Stomach (tissue), 9 donors: ENCODE data around the gene VTI1A. TPM values are rescaled to one million over a fixed set of nuclear protein-coding genes. Genes with fewer than 3 reads are reported as not detected.

ENCODE experiments used
- DNase-seq, 2 donors: peaks; one replicate each; pipeline versions ENCODE4 v3.0.0 to v3.0.0-alpha.2; 2013 to 2019
- H3K27ac ChIP-seq, 5 donors: fragments of 200-600 bp in 4 of 5; sonication (generic) in 4 of 5; one replicate each; pipeline ENCODE4 v1.5.1; 2013 to 2019; ENCODE audit warnings: mild to moderate bottlenecking in 1 of 5, moderate library complexity in 1 of 5
- H3K27me3 ChIP-seq, 3 donors: fragments of 200-600 bp; sonication (generic); one replicate each; pipeline ENCODE4 v1.5.1; 2017 to 2019; ENCODE audit warnings: mixed run types in 1 of 3
- H3K36me3 ChIP-seq, 4 donors: fragments of 200-600 bp; sonication (generic); 1 replicate in 3 of 4; 2 replicates in 1 of 4; pipeline ENCODE4 v1.5.1; 2016 to 2019
- H3K4me1 ChIP-seq, 4 donors: fragments of 200-600 bp; sonication (generic); one replicate each; pipeline ENCODE4 v1.5.1; 2016 to 2019
- H3K4me3 ChIP-seq, 4 donors: fragments of 200-600 bp; sonication (generic) in 3 of 4; one replicate each; pipeline ENCODE4 v1.5.1; 2016 to 2019; ENCODE audit warnings: mild to moderate bottlenecking in 1 of 4
- H3K9me3 ChIP-seq, 4 donors: fragments of 200-600 bp; sonication (generic); one replicate each; pipeline ENCODE4 v1.5.1; 2016 to 2019
- CTCF ChIP-seq, 7 experiments: fragments of 450-650 bp in 4 of 7; fragments of 200-600 bp in 3 of 7; sonication (generic) in 3 of 7; IDR thresholded peaks; one replicate each; pipeline ENCODE4 v1.5.1; 2016 to 2019; ENCODE audit warnings: antibody characterized with exemption in 7 of 7, control low read depth in 2 of 7, mild to moderate bottlenecking in 1 of 7
- EP300 ChIP-seq: sonication (generic); formaldehyde crosslinking; IDR thresholded peaks from one replicate; pipeline ENCODE4 v1.6.1; 2017; ENCODE audit warnings: antibody characterized with exemption
- POLR2A ChIP-seq, 4 donors: fragments of 450-650 bp; IDR thresholded peaks; one replicate each; pipeline ENCODE4 v1.6.1; 2016; ENCODE audit warnings: antibody characterized with exemption in 4 of 4, control low read depth in 2 of 4, mild to moderate bottlenecking in 1 of 4, moderate library complexity in 1 of 4
- POLR2AphosphoS5 ChIP-seq, 3 donors: sonication (generic); formaldehyde crosslinking; IDR thresholded peaks; one replicate each; pipeline ENCODE4 v1.6.1; 2016; ENCODE audit warnings: antibody characterized with exemption in 3 of 3
- WGBS, 5 donors: extraction: QIAGEN DNeasy Blood & Tissue Kit in 3 of 5; methylation state at CpG; one replicate each; pipeline versions ENCODE4 v1.1.5 to v1.1.7; 2013 to 2018; 5-methylcytosine and 5-hydroxymethylcytosine counted together
- intact Hi-C: fragments of 100-400 bp; cut with DNase I; formaldehyde crosslinking; loops from one replicate; pipeline ENCODE4 v1.15.1; 2023; ENCODE audit warnings: low total_unique reads
- polyA plus RNA-seq, 3 donors: library from polyadenylated mRNA; stranded (reverse); fragments of 200-250 nt; gene quantifications; one replicate each; pipeline ENCODE4 v1.2.3, GENCODE V29; 2013
- total RNA-seq, 5 donors: library from RNA; depleted of rRNA; stranded (reverse); fragments of >200 nt; gene quantifications; one replicate each; pipeline versions ENCODE4 v1.1.0 to v1.2.3, GENCODE V29; 2014 to 2016
- donor health status: healthy with polysubstance abuse.
- donor health status: Bipolar disorder and iron deficiency.
- donor health status: healthy.

The VTI1A gene
- total and polyA plus RNA-seq, 8 donors = 6.5 to 222 (median 57.4) TPM

DNA sequence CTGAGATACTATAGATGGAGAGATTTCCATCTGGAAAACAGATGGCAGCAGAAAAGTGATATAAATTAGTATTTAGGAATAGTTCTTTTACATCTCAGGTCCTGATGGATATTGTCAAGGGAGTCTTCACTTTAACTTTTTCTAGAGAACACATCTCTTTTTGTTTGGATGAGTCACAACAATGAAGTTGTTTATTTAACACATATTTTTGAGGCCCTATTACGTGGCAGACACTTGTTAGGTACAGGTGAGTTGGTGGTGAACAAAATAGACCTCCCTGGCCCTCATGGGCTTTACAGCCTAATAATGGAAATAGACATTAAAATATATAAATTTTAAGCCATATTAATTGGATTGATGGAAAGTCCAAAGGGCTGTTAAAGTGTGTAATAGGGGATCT lies 168.3 kb downstream of the VTI1A start:
- no peak for TF ChIP-seq POLR2AphosphoS5 (IDR thresholded peaks at IDR 0.05)
- TF ChIP-seq CTCF (IDR thresholded peaks at IDR 0.05) = no peak
- no peak for TF ChIP-seq EP300
- no peak for TF ChIP-seq POLR2A (IDR thresholded peaks at IDR 0.05)
- no peak for DNase-seq
- intact Hi-C loops = no loop called here
- Histone ChIP-seq H3K27me3 (no peaks in the 10 kb centered on the region), H3K27ac (no peak overlapping the region), H3K9me3 (no peaks in the 10 kb centered on the region), H3K4me3 (no peak overlapping the region), H3K36me3 (no peaks in the 10 kb centered on the region), H3K4me1 (peaks cover 0 to 10% (median 0%) of the 10 kb centered on the region in 4 donors)
- 85 to 100% (median 96%) methylated on average over 1 of the region's 1 CpG for WGBS, 5 donors

- H3K27ac ChIP-seq = no peak overlapping the region
- DNase-seq = no peak
- H3K27me3 ChIP-seq = no peaks in the 10 kb centered on the region
- TF ChIP-seq EP300 (no peak), POLR2AphosphoS5 (IDR thresholded peaks at IDR 0.05) (no peak), CTCF (IDR thresholded peaks at IDR 0.05) (no peak), POLR2A (IDR thresholded peaks at IDR 0.05) (no peak)
- no peak overlapping the region for H3K4me3 ChIP-seq
- H3K4me1 ChIP-seq = peaks cover 0 to 11% (median 0%) of the 10 kb centered on the region in 4 donors
- no peaks in the 10 kb centered on the region for H3K36me3 ChIP-seq
- intact Hi-C loops = no loop called here
- no peaks in the 10 kb centered on the region for H3K9me3 ChIP-seq
Measured at GRCh38 chr10:112616647-112617046, 169.6 kb downstream of the VTI1A start.

DNA sequence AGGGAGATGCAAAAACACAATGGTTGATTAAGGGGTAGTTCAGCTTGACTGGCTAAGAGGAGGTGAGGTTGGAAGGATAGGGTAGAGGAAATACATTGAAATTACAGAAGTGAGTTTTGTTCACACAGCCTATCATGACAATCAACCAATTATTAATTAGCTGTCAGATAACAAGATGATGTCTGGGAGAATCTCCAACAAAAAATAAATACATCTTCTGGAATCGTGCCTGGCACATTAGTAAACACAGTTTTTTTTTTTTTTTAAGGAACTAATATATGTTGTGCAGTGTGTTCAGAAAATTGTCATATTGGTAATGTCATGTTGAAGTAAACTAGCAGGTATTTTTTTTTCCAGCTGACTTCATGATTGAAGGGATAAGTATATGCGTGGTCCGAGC lies 171.8 kb downstream of the VTI1A start:
- Histone ChIP-seq H3K4me3 (no peak overlapping the region), H3K27me3 (no peaks in the 10 kb centered on the region), H3K9me3 (no peaks in the 10 kb centered on the region), H3K27ac (no peak overlapping the region), H3K36me3 (no peaks in the 10 kb centered on the region), H3K4me1 (peaks cover 0 to 21% (median 5%) of the 10 kb centered on the region in 4 donors)
- WGBS, 5 donors = 88 to 95% (median 92%) methylated on average over 3 of the region's 3 CpGs
- intact Hi-C loops = no loop called here
- TF ChIP-seq CTCF (IDR thresholded peaks at IDR 0.05) = no peak
- TF ChIP-seq POLR2A (IDR thresholded peaks at IDR 0.05) = no peak
- TF ChIP-seq EP300 = no peak
- no peak for TF ChIP-seq POLR2AphosphoS5 (IDR thresholded peaks at IDR 0.05)
- DNase-seq = no peak

DNA sequence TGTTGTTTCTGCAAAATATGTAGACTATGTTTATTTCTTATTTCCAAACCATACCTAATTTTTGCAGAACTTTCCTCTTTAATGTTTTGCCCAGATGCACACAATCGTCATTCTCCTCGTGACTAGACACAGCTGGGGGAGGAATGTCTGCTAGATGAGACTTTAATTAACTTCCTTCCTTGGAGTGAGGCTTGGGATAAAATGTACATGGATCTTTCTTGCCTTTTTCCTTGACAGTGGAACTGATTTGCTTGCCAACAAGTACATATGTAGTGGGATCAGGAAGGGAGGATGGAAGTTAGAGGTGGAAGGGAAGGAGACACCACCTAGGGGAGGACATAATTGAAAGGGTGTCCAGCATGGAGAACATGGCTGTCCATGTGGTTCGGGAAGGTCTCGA lies 172.5 kb downstream of the VTI1A start:
- DNase-seq = no peak
- WGBS, 5 donors = 76 to 94% (median 90%) methylated on average over 4 of the region's 4 CpGs
- TF ChIP-seq EP300 (no peak), POLR2AphosphoS5 (IDR thresholded peaks at IDR 0.05) (no peak)
- intact Hi-C loops = no loop called here
- Histone ChIP-seq H3K27ac (no peak overlapping the region), H3K27me3 (no peaks in the 10 kb centered on the region), H3K4me3 (no peak overlapping the region), H3K9me3 (no peaks in the 10 kb centered on the region), H3K4me1 (peaks cover 0 to 29% (median 6%) of the 10 kb centered on the region in 4 donors), H3K36me3 (no peaks in the 10 kb centered on the region)

DNA sequence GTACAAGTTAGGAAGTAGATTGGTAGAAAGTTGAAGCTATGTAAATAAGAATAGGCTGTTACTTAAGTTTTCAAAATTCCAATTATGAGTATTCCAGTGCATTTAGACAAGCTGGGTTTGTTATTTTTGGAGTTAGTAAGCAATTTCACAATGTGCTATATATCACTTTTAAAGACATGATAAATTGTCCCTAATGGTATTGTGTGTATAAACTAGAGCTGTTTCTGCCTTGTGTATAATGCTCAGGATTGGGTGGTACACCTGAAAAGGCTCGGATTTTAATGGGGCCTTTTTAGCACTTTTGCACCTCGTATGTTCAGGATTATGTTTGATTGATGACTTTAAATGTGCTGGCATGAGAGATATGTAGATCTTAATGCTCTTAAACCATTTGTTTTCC lies 175.8 kb downstream of the VTI1A start:
- no peaks in the 10 kb centered on the region for H3K9me3 ChIP-seq
- no peak for TF ChIP-seq EP300
- TF ChIP-seq POLR2A (IDR thresholded peaks at IDR 0.05) = no peak
- H3K27ac ChIP-seq = peak overlapping the region in 2 of 5 donors; percentile 67
- H3K36me3 ChIP-seq = no peaks in the 10 kb centered on the region
- WGBS, 5 donors = 64 to 79% (median 79%) methylated on average over 2 of the region's 2 CpGs
- no peaks in the 10 kb centered on the region for H3K27me3 ChIP-seq
- no peak overlapping the region for H3K4me3 ChIP-seq
- intact Hi-C loops = no loop called here
- H3K4me1 ChIP-seq = peaks cover 0 to 30% (median 6%) of the 10 kb centered on the region in 4 donors
- peak in 1 of 2 donors; percentile 6 for DNase-seq
